Prostate gland (tissue), 2 donors: ENCODE measurements around the gene TUBA1B. TPM values are rescaled to one million over a fixed set of nuclear protein-coding genes. Genes with fewer than 3 reads are reported as not detected.

ENCODE experiments used
- DNase-seq: peaks from one replicate; pipeline ENCODE4 v3.0.0-alpha.2; 2019; ENCODE audit warnings: low spot score
- H3K27ac ChIP-seq, 2 donors: fragments of 200-600 bp; sonication (generic); 2 replicates each; pipeline ENCODE4 v1.5.1; 2017 to 2019
- H3K27me3 ChIP-seq: fragments of 200-600 bp; sonication (generic); replicated peaks from 2 replicates; pipeline ENCODE4 v1.5.1; 2019; ENCODE audit not compliant: insufficient read depth
- H3K36me3 ChIP-seq, 2 donors: fragments of 200-600 bp; sonication (generic); 1 replicate in 1 of 2; 2 replicates in 1 of 2; pipeline versions ENCODE4 v1.5.1 to v1.8.1; 2017 to 2019
- H3K4me1 ChIP-seq: fragments of 200-600 bp; sonication (generic); replicated peaks from 2 replicates; pipeline ENCODE4 v1.5.1; 2019
- H3K4me3 ChIP-seq, 2 donors: fragments of 200-600 bp; sonication (generic); 2 replicates each; pipeline ENCODE4 v1.5.1; 2017 to 2019
- H3K9me3 ChIP-seq: fragments of 200-600 bp; sonication (generic); 2 replicates; pipeline ENCODE4 v1.5.1; 2017
- POLR2A ChIP-seq: fragments of 450-650 bp; IDR thresholded peaks from one replicate; pipeline ENCODE4 v1.6.1; 2016; ENCODE audit warnings: antibody characterized with exemption, mild to moderate bottlenecking
- POLR2AphosphoS5 ChIP-seq: sonication (generic); formaldehyde crosslinking; IDR thresholded peaks from one replicate; pipeline ENCODE4 v1.6.1; 2017; ENCODE audit warnings: antibody characterized with exemption
- WGBS: methylation state at CpG from one replicate; pipeline ENCODE4 v1.1.5; 2018; 5-methylcytosine and 5-hydroxymethylcytosine counted together
- intact Hi-C: fragments of 100-400 bp; cut with DNase I; formaldehyde crosslinking; loops from one replicate; pipeline ENCODE4 v1.14.2; 2022
- total RNA-seq, 2 donors: library from RNA; depleted of rRNA; stranded (reverse); fragments of >200 nt; gene quantifications; one replicate each; pipeline ENCODE4 v1.1.0, GENCODE V29; 2016
- TF ChIP-seq, protein P1 (sequence below), 4 experiments: fragments of 200-600 bp in 2 of 4; fragments of 450-650 bp in 2 of 4; sonication (generic) in 2 of 4; IDR thresholded peaks; 1 replicate in 3 of 4; 2 replicates in 1 of 4; pipeline ENCODE4 v1.5.1; 2016 to 2019; ENCODE audit warnings: antibody characterized with exemption in 4 of 4, mild to moderate bottlenecking in 2 of 4, moderate library complexity in 2 of 4

The TUBA1B gene
- total RNA-seq, 2 donors from 2014 or later = 292 to 922 TPM

GRCh38 chr12:49089821-49090773, 41.1 kb downstream of the TUBA1B start:
- Histone ChIP-seq H3K4me3 (peak overlapping the region in 1 of 2 donors; percentile 15), H3K4me1 (peaks cover 5% of the 10 kb centered on the region), H3K9me3 (no peaks in the 10 kb centered on the region), H3K36me3 (no peaks in the 10 kb centered on the region), H3K27me3 (peaks cover 27% of the 10 kb centered on the region), H3K27ac (no peak overlapping the region)
- no peak for DNase-seq
- intact Hi-C loops = loop anchor here (2.0 to 10.0 kb wide), 3 partner anchors 31 to 145 kb away; partner anchors contain the start of gene TUBA1A
- TF ChIP-seq, protein P1, sequence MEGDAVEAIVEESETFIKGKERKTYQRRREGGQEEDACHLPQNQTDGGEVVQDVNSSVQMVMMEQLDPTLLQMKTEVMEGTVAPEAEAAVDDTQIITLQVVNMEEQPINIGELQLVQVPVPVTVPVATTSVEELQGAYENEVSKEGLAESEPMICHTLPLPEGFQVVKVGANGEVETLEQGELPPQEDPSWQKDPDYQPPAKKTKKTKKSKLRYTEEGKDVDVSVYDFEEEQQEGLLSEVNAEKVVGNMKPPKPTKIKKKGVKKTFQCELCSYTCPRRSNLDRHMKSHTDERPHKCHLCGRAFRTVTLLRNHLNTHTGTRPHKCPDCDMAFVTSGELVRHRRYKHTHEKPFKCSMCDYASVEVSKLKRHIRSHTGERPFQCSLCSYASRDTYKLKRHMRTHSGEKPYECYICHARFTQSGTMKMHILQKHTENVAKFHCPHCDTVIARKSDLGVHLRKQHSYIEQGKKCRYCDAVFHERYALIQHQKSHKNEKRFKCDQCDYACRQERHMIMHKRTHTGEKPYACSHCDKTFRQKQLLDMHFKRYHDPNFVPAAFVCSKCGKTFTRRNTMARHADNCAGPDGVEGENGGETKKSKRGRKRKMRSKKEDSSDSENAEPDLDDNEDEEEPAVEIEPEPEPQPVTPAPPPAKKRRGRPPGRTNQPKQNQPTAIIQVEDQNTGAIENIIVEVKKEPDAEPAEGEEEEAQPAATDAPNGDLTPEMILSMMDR (IDR thresholded peaks at IDR 0.05) = no peak
- TF ChIP-seq POLR2A (no peak), POLR2AphosphoS5 (no peak)
- 8% methylated on average over 46 of the region's 88 CpGs for WGBS

DNA sequence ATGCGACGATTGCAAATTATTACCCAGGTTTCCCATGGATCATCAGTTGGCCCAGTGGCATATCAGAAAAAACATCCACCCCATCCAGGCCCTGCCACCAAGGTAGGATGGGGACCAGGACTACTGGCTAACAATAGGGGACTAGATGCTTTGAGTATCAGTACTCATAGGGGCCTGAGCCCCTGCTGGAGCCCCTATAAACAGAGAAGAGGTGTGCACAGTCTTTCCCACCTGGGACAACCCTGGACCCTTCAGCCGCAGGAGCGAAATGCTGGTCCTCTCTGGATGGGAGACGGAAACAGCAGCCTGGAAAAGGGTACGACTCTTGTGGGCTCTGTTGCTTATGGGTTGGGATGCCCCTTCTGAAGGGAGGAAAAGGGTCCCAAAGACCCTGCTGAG, 42.3 kb downstream of the TUBA1B start:
- no peak overlapping the region for H3K4me3 ChIP-seq
- no peak for DNase-seq
- TF ChIP-seq, protein P1 (IDR thresholded peaks at IDR 0.05) = no peak
- TF ChIP-seq POLR2AphosphoS5 = no peak
- TF ChIP-seq POLR2A = no peak
- intact Hi-C loops = loop anchor here (2.0 to 10.0 kb wide), 3 partner anchors 32 to 146 kb away; partner anchors contain the start of gene TUBA1A
- 69% methylated on average over 6 of the region's 6 CpGs for WGBS
- no peaks in the 10 kb centered on the region for H3K9me3 ChIP-seq
- peaks cover 27% of the 10 kb centered on the region for H3K27me3 ChIP-seq
- H3K27ac ChIP-seq = no peak overlapping the region
- no peaks in the 10 kb centered on the region for H3K36me3 ChIP-seq
- H3K4me1 ChIP-seq = peaks cover 5% of the 10 kb centered on the region

DNA sequence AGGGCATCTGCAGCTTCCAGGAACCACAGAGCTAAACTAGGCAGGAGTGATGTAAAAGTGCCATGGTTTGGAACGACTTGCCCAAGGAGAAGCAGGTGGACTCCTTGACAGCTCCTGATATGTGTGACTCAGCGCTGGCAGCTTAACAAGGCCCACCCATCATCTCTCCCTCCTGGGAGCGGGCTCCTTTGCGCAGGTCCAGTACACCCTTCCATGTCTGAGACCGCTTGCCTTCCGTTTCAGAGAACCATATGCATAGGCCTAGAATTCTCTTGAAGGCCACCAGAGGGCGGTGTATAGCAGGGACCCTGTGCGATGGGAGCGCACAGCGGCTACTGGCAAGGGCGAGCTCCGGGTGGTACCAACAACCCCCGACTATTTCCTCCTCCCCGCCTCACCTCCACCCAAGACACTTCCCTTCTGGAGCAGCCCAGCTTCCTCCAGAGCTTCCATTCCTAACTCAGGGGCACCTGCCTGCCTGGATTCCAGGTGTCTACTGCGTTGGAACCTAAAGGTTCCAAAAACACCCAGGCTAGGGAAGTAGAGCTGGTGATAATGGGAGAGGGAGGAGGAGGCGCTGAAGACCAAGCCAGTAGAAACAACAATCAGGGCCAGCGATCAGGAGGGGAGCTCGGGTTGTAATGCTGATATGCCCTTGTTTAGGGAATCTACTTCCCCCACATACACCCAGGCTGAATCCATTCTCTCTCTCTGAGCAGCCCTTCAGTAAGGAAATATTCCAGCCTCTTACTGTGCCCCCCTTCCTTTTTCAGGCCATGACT, 42.9 kb downstream of the TUBA1B start:
- H3K9me3 ChIP-seq = no peaks in the 10 kb centered on the region
- intact Hi-C loops = loop anchor here (2.0 to 10.0 kb wide), 3 partner anchors 32 to 146 kb away; partner anchors contain the start of gene TUBA1A
- DNase-seq = peak; percentile 68
- TF ChIP-seq, protein P1 (IDR thresholded peaks at IDR 0.05) = peak; percentile 68 to 88 (median 80)
- no peak for TF ChIP-seq POLR2A
- TF ChIP-seq POLR2AphosphoS5 = peak; percentile 76
- H3K36me3 ChIP-seq = no peaks in the 10 kb centered on the region
- H3K4me1 ChIP-seq = peaks cover 5% of the 10 kb centered on the region
- peaks cover 27% of the 10 kb centered on the region for H3K27me3 ChIP-seq
- WGBS = 2% methylated on average over 18 of the region's 18 CpGs
- no peak overlapping the region for H3K4me3 ChIP-seq
- H3K27ac ChIP-seq = no peak overlapping the region

- TF ChIP-seq, protein P1 (IDR thresholded peaks at IDR 0.05) = no peak
- TF ChIP-seq POLR2A = no peak
- TF ChIP-seq POLR2AphosphoS5 = no peak
- WGBS = 52% methylated on average over 3 of the region's 3 CpGs
- intact Hi-C loops = loop anchor here (10.0 kb wide), 1 partner anchor 99 kb away; the partner anchor contains the start of gene TUBA1A
- peaks cover 5% of the 10 kb centered on the region for H3K4me1 ChIP-seq
- no peaks in the 10 kb centered on the region for H3K36me3 ChIP-seq
- no peak overlapping the region for H3K4me3 ChIP-seq
- no peak for DNase-seq
- H3K27me3 ChIP-seq = peaks cover 10% of the 10 kb centered on the region
- H3K9me3 ChIP-seq = no peaks in the 10 kb centered on the region
- H3K27ac ChIP-seq = no peak overlapping the region
Measured at GRCh38 chr12:49086116-49086515, 45.1 kb downstream of the TUBA1B start.
